HG03378 (cell line): ENCODE measurements around the gene NUP50.

Experiments used
- ATAC-seq: cut with Tn5 transposase; IDR thresholded peaks from one replicate; pipeline ENCODE4 v1.9.1; 2021; ENCODE audit warnings: mild to moderate bottlenecking, moderate library complexity; ENCODE audit not compliant: unreplicated experiment

Gene NUP50

GRCh38 chr22:45208696-45208992 lies 44.9 kb downstream of the NUP50 start:
- no peak for ATAC-seq

GRCh38 chr22:45208993-45209838 lies 45.5 kb downstream of the NUP50 start:
- ATAC-seq: no peak

GRCh38 chr22:45210174-45210573 lies 46.4 kb downstream of the NUP50 start:
- no peak for ATAC-seq

GRCh38 chr22:45210577-45210976 lies 46.9 kb downstream of the NUP50 start:
- no peak for ATAC-seq

- ATAC-seq: no peak
Measured at GRCh38 chr22:45210991-45211390, 47.3 kb downstream of the NUP50 start.

- ATAC-seq: no peak
Measured at GRCh38 chr22:45211435-45211834, 47.7 kb downstream of the NUP50 start.

- no peak for ATAC-seq
Measured at GRCh38 chr22:45211848-45212247, 48.1 kb downstream of the NUP50 start.

DNA sequence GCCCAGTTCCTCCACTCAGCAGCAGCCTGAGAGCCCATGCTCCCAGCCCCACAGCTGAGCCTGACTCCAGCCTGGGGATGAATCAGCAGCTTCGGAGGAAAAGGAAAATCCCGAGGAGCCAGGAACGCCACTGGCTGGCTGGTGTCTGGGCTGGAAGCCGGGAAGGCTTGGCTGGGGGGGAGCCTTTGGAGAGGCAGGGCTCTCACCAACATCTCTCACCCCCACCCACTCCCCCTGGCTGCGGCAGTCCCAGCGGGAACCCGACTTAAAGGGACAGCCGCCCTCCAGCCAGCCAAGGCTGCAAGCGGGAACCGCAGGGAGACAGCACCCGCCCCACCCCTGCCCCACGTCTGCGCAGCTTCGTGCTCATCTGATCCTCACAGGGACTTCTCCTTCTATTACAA lies 48.6 kb downstream of the NUP50 start:
- ATAC-seq: no peak

GRCh38 chr22:45212992-45213751 lies 49.4 kb downstream of the NUP50 start:
- no peak for ATAC-seq

DNA sequence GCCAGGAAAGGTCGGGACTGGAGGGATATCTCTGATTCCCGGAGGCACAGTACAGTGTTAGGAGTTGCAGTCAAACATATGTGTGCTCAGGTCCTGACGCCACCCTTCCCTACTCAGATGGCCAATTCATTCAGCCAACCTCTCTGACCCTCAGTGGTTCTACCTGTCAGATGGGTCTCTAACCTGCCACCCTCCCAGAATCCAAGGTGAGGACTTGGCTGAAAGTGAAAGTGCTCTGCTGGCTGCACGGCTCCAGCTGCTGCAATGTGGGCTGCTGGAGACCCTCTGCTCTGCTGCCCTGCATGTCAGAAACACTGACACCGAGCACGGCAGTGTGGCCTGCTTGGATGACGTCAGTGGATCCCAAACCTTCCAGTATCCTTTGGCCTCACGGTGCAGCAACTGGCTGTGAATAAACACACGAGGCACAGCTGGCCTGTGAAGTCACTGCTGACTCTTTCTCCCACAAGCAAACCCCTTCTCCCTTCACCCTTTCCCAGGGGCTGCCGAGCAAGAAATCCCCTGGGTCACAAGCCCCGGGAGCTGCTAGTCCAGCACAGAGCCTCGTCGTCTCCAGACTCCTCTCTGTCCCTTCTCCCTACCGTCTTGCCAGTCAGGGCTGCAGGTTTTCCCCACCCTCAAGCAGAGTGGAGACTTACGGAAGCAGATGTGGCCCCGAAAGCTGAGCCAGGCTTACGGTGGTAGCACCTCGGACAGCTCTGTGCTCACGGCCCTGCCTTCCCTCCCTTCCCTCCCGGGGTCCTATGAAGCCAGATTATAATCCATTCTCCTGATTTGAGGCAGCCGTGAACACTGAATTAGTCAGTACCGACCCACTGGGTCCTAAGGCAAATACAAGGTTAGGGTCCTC lies 52.6 kb downstream of the NUP50 start:
- no peak for ATAC-seq

- ATAC-seq: no peak
Measured at GRCh38 chr22:45217345-45217744, 53.6 kb downstream of the NUP50 start.

- ATAC-seq: no peak
Measured at GRCh38 chr22:45217806-45218205, 54.1 kb downstream of the NUP50 start.

DNA sequence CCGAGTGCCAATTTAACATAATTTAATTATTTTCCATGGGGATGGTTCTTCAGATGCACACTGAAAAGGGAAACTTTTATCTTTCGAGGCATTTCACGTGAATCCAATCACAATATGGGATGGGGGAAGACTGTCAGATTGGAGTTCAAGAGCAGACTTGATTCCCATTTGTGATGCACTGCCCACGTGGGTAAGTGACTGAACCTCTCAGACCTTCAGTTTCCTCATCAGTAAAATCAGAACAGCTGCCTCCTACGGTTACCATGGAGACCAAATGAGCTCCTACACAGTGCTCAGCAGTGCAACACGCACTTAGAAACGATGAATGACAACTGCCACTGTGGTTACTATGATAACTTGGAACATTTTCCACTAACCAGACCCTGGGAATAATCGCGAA lies 55.3 kb downstream of the NUP50 start:
- no peak for ATAC-seq

- no peak for ATAC-seq
Measured at GRCh38 chr22:45221201-45221600, 57.5 kb downstream of the NUP50 start.

DNA sequence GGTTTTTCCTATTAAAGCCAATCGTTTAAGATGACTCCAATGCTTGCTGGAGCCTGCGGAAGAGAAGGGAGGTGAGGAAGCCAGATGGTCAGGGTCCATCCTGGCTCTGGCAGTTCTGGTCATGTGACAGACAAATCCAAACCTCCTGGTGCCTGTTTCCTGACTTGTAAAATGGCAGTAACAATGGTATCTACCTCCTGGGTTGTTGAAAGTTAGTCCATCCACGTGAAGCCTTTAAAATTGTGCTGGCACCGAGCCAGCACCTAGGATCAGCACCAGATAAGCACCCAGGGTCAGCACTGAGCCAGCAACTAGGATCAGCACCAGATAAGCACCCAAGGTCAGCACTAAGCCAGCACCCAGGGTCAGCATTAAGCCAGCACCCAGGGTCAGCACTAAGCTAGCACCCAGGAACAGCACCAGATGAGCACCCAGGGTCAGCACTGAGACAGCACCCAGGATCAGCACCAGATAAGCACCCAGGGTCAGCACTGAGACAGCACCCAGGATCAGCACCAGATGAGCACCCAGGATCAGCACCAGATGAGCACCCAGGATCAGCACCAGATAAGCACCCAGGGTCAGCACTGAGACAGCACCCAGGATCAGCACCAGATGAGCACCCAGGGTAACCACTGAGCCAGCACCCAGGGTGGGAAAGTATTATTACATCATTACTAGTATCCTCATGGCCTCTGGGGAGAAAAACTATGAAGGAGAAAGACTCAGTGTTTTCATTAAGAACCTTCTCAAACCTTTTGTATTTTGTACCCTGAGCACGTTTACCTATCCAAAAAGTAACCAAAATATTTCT lies 59.8 kb downstream of the NUP50 start:
- no peak for ATAC-seq

DNA sequence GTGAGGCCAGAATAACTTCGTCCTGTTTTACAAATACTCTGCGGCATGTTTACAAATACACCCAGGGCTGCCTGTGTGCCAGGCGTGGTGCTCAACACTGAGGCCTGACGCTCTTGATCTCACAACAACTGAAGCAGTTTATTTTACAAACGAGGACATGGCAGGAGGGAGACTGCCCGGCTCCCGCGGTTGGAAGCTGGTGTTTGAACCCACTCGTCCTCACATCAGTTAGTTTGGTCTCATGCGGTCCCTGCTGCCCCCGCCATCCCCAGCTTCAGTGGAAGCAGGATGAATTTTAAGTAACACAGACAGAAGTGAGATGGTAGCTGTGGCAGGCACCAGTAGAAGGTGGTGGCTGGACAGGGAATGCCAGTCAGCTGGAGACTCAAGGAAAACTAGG lies 60.6 kb downstream of the NUP50 start:
- ATAC-seq: no peak

GRCh38 chr22:45224988-45225731 lies 61.4 kb downstream of the NUP50 start:
- ATAC-seq: no peak

DNA sequence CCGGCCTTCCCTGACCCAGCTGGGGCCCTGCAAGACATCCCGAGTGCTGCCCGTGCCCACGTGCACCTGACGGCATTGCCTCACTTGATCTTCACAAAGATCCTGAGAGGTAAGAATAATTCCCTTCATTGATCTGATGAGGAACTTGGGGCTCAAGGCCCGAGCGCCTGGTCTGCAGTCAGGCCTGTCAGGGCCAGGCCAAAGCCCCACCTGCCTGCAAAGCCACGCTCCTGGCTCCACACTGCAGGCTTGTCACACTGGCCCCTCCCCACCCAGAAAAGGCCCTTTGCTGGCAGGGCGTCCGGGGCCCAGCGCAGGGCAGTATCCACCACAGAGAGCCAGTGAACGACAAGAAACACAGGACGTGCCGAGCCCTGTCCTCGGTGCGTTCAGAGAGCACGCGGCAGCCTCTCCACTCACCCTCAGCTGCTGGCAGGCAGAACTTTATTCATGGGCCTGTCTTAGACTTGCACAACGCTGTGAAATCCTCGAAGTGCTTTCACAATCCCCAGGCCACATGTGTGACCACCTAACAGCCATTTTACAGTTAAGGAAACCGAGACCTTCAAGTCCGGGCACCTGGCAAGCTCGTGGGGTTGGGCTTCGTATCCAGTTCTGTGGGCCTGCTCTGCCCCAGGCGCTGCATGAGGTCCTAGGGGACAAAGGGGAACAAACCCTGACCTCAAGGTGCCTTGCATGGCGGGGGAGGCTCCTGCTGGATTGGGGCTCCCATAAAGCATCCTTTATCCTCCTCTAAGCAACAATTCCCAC lies 62.2 kb downstream of the NUP50 start:
- ATAC-seq: no peak

- ATAC-seq: no peak
Measured at GRCh38 chr22:45226503-45227186, 62.9 kb downstream of the NUP50 start.
